Activated T-helper 1 cell treated with anti-CD3 and anti-CD28 coated beads, Interleukin-12 subunit alpha, Interleukin-12 subunit beta, Interleukin-2, Interleukin-4 antibody, amounts not matched to agents 30 ng/mL and 10 ng/mL and 1 ng/mL, durations not matched to agents 14 hours and 24 hours and 36 hours (primary cell): ENCODE measurements around the gene LRMDA. TPM values are rescaled to one million over a fixed set of nuclear protein-coding genes. Genes with fewer than 3 reads are reported as not detected.
"Not testable (repeated sequence)": the region's sequence is repeated elsewhere in the genome, so short reads cannot be mapped to it uniquely, and the experiment has no call there.

Experiments used
- DNase-seq: peaks from one replicate; pipeline ENCODE4 v3.0.0; 2021; ENCODE audit warnings: low spot score
- H3K27ac Mint-ChIP-seq: one replicate; pipeline ENCODE4 v1.8.0; 2021; ENCODE audit warnings: mild to moderate bottlenecking, mixed read lengths
- H3K27me3 Mint-ChIP-seq: one replicate; pipeline ENCODE4 v1.8.0; 2022; ENCODE audit warnings: mild to moderate bottlenecking, moderate library complexity, mixed read lengths; ENCODE audit not compliant: insufficient read depth
- H3K36me3 Mint-ChIP-seq: one replicate; pipeline ENCODE4 v1.8.0; 2021; ENCODE audit warnings: low read depth, mixed read lengths
- H3K4me1 Mint-ChIP-seq: one replicate; pipeline ENCODE4 v1.8.0; 2021; ENCODE audit warnings: low read depth, mixed read lengths
- H3K4me3 Mint-ChIP-seq: one replicate; pipeline ENCODE4 v1.8.0; 2021; ENCODE audit warnings: mild to moderate bottlenecking, moderate library complexity, mixed read lengths
- H3K9me3 Mint-ChIP-seq: one replicate; pipeline ENCODE4 v1.8.0; 2021; ENCODE audit warnings: mixed read lengths
- intact Hi-C: fragments of 100-400 bp; cut with micrococcal nuclease; formaldehyde crosslinking; loops from one replicate; pipeline ENCODE4 v1.15.1; 2024
- total RNA-seq: library from RNA; stranded (reverse); gene quantifications from 2 replicates; pipeline ENCODE4 v1.2.3, GENCODE V29; 2022

The LRMDA gene
- total RNA-seq, 1 donor from 2014 or later: not detected

- H3K27me3 Mint-ChIP-seq: no peaks in the 10 kb centered on the region
- no peak overlapping the region for H3K4me3 Mint-ChIP-seq
- no peaks in the 10 kb centered on the region for H3K4me1 Mint-ChIP-seq
- DNase-seq: no peak
- no peaks in the 10 kb centered on the region for H3K36me3 Mint-ChIP-seq
- H3K9me3 Mint-ChIP-seq: no peaks in the 10 kb centered on the region
- intact Hi-C loops: no loop called here
- no peak overlapping the region for H3K27ac Mint-ChIP-seq
These were observed 1145.0 kb downstream of the LRMDA start for GRCh38 chr10:76576276-76576962.

GRCh38 chr10:76577455-76577854, 1146.0 kb downstream of the LRMDA start:
- Mint-ChIP-seq H3K36me3 (no peaks in the 10 kb centered on the region), H3K4me3 (no peak overlapping the region), H3K4me1 (no peaks in the 10 kb centered on the region), H3K27me3 (no peaks in the 10 kb centered on the region), H3K9me3 (no peaks in the 10 kb centered on the region), H3K27ac (no peak overlapping the region)
- intact Hi-C loops: no loop called here
- no peak for DNase-seq

- Mint-ChIP-seq H3K9me3 (peaks cover 4% of the 10 kb centered on the region), H3K4me1 (no peaks in the 10 kb centered on the region), H3K4me3 (no peak overlapping the region), H3K27ac (no peak overlapping the region), H3K36me3 (no peaks in the 10 kb centered on the region), H3K27me3 (no peaks in the 10 kb centered on the region)
- intact Hi-C loops: no loop called here
- DNase-seq: no peak
These were observed 1150.3 kb downstream of the LRMDA start for GRCh38 chr10:76581506-76582256.

GRCh38 chr10:76582531-76582930, 1151.1 kb downstream of the LRMDA start:
- no peak overlapping the region for H3K4me3 Mint-ChIP-seq
- no peaks in the 10 kb centered on the region for H3K36me3 Mint-ChIP-seq
- intact Hi-C loops: no loop called here
- DNase-seq: no peak
- H3K9me3 Mint-ChIP-seq: peaks cover 4% of the 10 kb centered on the region
- no peaks in the 10 kb centered on the region for H3K27me3 Mint-ChIP-seq
- H3K27ac Mint-ChIP-seq: no peak overlapping the region
- no peaks in the 10 kb centered on the region for H3K4me1 Mint-ChIP-seq

- no peaks in the 10 kb centered on the region for H3K27me3 Mint-ChIP-seq
- H3K27ac Mint-ChIP-seq: no peak overlapping the region
- intact Hi-C loops: no loop called here
- no peak for DNase-seq
- peaks cover 4% of the 10 kb centered on the region for H3K9me3 Mint-ChIP-seq
- no peaks in the 10 kb centered on the region for H3K36me3 Mint-ChIP-seq
- no peaks in the 10 kb centered on the region for H3K4me1 Mint-ChIP-seq
- H3K4me3 Mint-ChIP-seq: no peak overlapping the region
These were observed 1152.3 kb downstream of the LRMDA start for GRCh38 chr10:76583711-76584161.

- H3K36me3 Mint-ChIP-seq, H3K9me3 Mint-ChIP-seq, DNase-seq, intact Hi-C loops, H3K4me1 Mint-ChIP-seq, H3K27me3 Mint-ChIP-seq, H3K27ac Mint-ChIP-seq, H3K4me3 Mint-ChIP-seq: not testable (repeated sequence)
These were observed 1153.0 kb downstream of the LRMDA start for GRCh38 chr10:76584466-76584865.

Other genes with a start within 250 kb of the LRMDA start
- gene VDAC2, start 220.8 kb upstream of the LRMDA start, total RNA-seq: 220 and 224 TPM in 2 replicates
- gene COMTD1, start 195.7 kb upstream of the LRMDA start, total RNA-seq: 36.4 and 36.9 TPM in 2 replicates
- 0.07 TPM in 1 of 2 replicates, not detected in the other for gene ZNF503, start 29.9 kb upstream of the LRMDA start, total RNA-seq